Central memory CD8-positive, alpha-beta T cell (primary cell): Measurements from ENCODE around the gene SHANK2.

ENCODE experiments used
- ATAC-seq: fragments of 150-1000 bp; cut with Tn5 transposase; replicated peaks from 2 replicates; pipeline ENCODE4 v1.10.0; 2022; ENCODE audit warnings: mild to moderate bottlenecking, moderate FRiP score, moderate number of reproducible peaks; ENCODE audit not compliant: poor library complexity, severe bottlenecking; ENCODE audit errors: extremely low read depth
- DNase-seq, 2 donors: peaks; one replicate each; pipeline ENCODE4 v3.0.0; 2021; ENCODE audit warnings: low spot score in 2 of 2
- H3K27ac Mint-ChIP-seq: one replicate; pipeline ENCODE4 v1.8.0; 2022; ENCODE audit warnings: low read depth, mild to moderate bottlenecking, moderate library complexity, mixed read lengths
- H3K27me3 Mint-ChIP-seq: one replicate; pipeline ENCODE4 v1.8.0; 2022; ENCODE audit warnings: mixed read lengths
- H3K36me3 Mint-ChIP-seq: one replicate; pipeline ENCODE4 v1.8.0; 2022; ENCODE audit warnings: mild to moderate bottlenecking, moderate library complexity, mixed read lengths; ENCODE audit not compliant: insufficient read depth
- H3K4me1 Mint-ChIP-seq: one replicate; pipeline ENCODE4 v1.8.0; 2022; ENCODE audit warnings: mixed read lengths
- H3K4me3 Mint-ChIP-seq: one replicate; pipeline ENCODE4 v1.8.0; 2022; ENCODE audit warnings: mild to moderate bottlenecking, moderate library complexity, mixed read lengths
- H3K9me3 Mint-ChIP-seq: one replicate; pipeline ENCODE4 v1.8.0; 2022; ENCODE audit warnings: mixed read lengths

Gene SHANK2

GRCh38 chr11:71218789-71219499, 33.4 kb downstream of the SHANK2 start:
- H3K9me3 Mint-ChIP-seq: no peaks in the 10 kb centered on the region
- DNase-seq (no peak), ATAC-seq (no peak)
- no peaks in the 10 kb centered on the region for H3K4me1 Mint-ChIP-seq
- no peak overlapping the region for H3K4me3 Mint-ChIP-seq
- no peak overlapping the region for H3K27ac Mint-ChIP-seq
- no peaks in the 10 kb centered on the region for H3K36me3 Mint-ChIP-seq
- peaks cover 49% of the 10 kb centered on the region for H3K27me3 Mint-ChIP-seq

GRCh38 chr11:71215425-71215965, 36.9 kb downstream of the SHANK2 start:
- Mint-ChIP-seq H3K27me3 (peaks cover 40% of the 10 kb centered on the region), H3K27ac (no peak overlapping the region), H3K4me1 (no peaks in the 10 kb centered on the region), H3K36me3 (no peaks in the 10 kb centered on the region), H3K4me3 (no peak overlapping the region), H3K9me3 (no peaks in the 10 kb centered on the region)
- no peak for DNase-seq
- ATAC-seq: no peak

- H3K9me3 Mint-ChIP-seq: no peaks in the 10 kb centered on the region
- H3K4me1 Mint-ChIP-seq: no peaks in the 10 kb centered on the region
- H3K27ac Mint-ChIP-seq: no peak overlapping the region
- DNase-seq (no peak), ATAC-seq (no peak)
- H3K36me3 Mint-ChIP-seq: no peaks in the 10 kb centered on the region
- no peak overlapping the region for H3K4me3 Mint-ChIP-seq
- H3K27me3 Mint-ChIP-seq: peaks cover 40% of the 10 kb centered on the region
Measured at GRCh38 chr11:71214553-71215424, 37.6 kb downstream of the SHANK2 start.

GRCh38 chr11:71213696-71214552, 38.5 kb downstream of the SHANK2 start:
- H3K4me1 Mint-ChIP-seq: no peaks in the 10 kb centered on the region
- no peak for DNase-seq
- peaks cover 33% of the 10 kb centered on the region for H3K27me3 Mint-ChIP-seq
- no peak overlapping the region for H3K27ac Mint-ChIP-seq
- no peak overlapping the region for H3K4me3 Mint-ChIP-seq
- no peaks in the 10 kb centered on the region for H3K36me3 Mint-ChIP-seq
- ATAC-seq: no peak
- H3K9me3 Mint-ChIP-seq: no peaks in the 10 kb centered on the region

GRCh38 chr11:71212871-71213559, 39.4 kb downstream of the SHANK2 start:
- no peak for DNase-seq
- ATAC-seq: no peak
- H3K27ac Mint-ChIP-seq: no peak overlapping the region
- H3K9me3 Mint-ChIP-seq: no peaks in the 10 kb centered on the region
- no peaks in the 10 kb centered on the region for H3K36me3 Mint-ChIP-seq
- H3K4me3 Mint-ChIP-seq: no peak overlapping the region
- peaks cover 30% of the 10 kb centered on the region for H3K27me3 Mint-ChIP-seq
- H3K4me1 Mint-ChIP-seq: no peaks in the 10 kb centered on the region

GRCh38 chr11:71211631-71212030, 40.7 kb downstream of the SHANK2 start:
- no peak for DNase-seq
- H3K27ac Mint-ChIP-seq: no peak overlapping the region
- H3K9me3 Mint-ChIP-seq: no peaks in the 10 kb centered on the region
- H3K27me3 Mint-ChIP-seq: peaks cover 36% of the 10 kb centered on the region
- H3K4me1 Mint-ChIP-seq: no peaks in the 10 kb centered on the region
- no peak overlapping the region for H3K4me3 Mint-ChIP-seq
- H3K36me3 Mint-ChIP-seq: no peaks in the 10 kb centered on the region
- ATAC-seq: no peak

- ATAC-seq (no peak), DNase-seq (no peak)
- no peaks in the 10 kb centered on the region for H3K9me3 Mint-ChIP-seq
- no peak overlapping the region for H3K27ac Mint-ChIP-seq
- H3K36me3 Mint-ChIP-seq: no peaks in the 10 kb centered on the region
- no peaks in the 10 kb centered on the region for H3K4me1 Mint-ChIP-seq
- no peak overlapping the region for H3K4me3 Mint-ChIP-seq
- peaks cover 28% of the 10 kb centered on the region for H3K27me3 Mint-ChIP-seq
Measured at GRCh38 chr11:71210861-71211260, 41.5 kb downstream of the SHANK2 start.

- H3K9me3 Mint-ChIP-seq: no peaks in the 10 kb centered on the region
- no peaks in the 10 kb centered on the region for H3K4me1 Mint-ChIP-seq
- DNase-seq (no peak), ATAC-seq (no peak)
- H3K27me3 Mint-ChIP-seq: peaks cover 21% of the 10 kb centered on the region
- H3K4me3 Mint-ChIP-seq: no peak overlapping the region
- H3K36me3 Mint-ChIP-seq: no peaks in the 10 kb centered on the region
- no peak overlapping the region for H3K27ac Mint-ChIP-seq
Measured at GRCh38 chr11:71209656-71210055, 42.7 kb downstream of the SHANK2 start.

- Mint-ChIP-seq H3K4me1 (no peaks in the 10 kb centered on the region), H3K9me3 (no peaks in the 10 kb centered on the region), H3K36me3 (no peaks in the 10 kb centered on the region), H3K4me3 (no peak overlapping the region), H3K27me3 (peaks cover 17% of the 10 kb centered on the region), H3K27ac (no peak overlapping the region)
- no peak for DNase-seq
- ATAC-seq: no peak
Measured at GRCh38 chr11:71209181-71209580, 43.2 kb downstream of the SHANK2 start.

- no peaks in the 10 kb centered on the region for H3K9me3 Mint-ChIP-seq
- H3K36me3 Mint-ChIP-seq: no peaks in the 10 kb centered on the region
- H3K4me1 Mint-ChIP-seq: no peaks in the 10 kb centered on the region
- H3K27ac Mint-ChIP-seq: no peak overlapping the region
- peaks cover 9% of the 10 kb centered on the region for H3K27me3 Mint-ChIP-seq
- no peak for ATAC-seq
- no peak overlapping the region for H3K4me3 Mint-ChIP-seq
- no peak for DNase-seq
Measured at GRCh38 chr11:71208011-71208774, 44.2 kb downstream of the SHANK2 start.

GRCh38 chr11:71207563-71207962, 44.8 kb downstream of the SHANK2 start:
- no peaks in the 10 kb centered on the region for H3K36me3 Mint-ChIP-seq
- no peaks in the 10 kb centered on the region for H3K4me1 Mint-ChIP-seq
- no peak for ATAC-seq
- peaks cover 9% of the 10 kb centered on the region for H3K27me3 Mint-ChIP-seq
- no peak overlapping the region for H3K27ac Mint-ChIP-seq
- DNase-seq: no peak
- no peak overlapping the region for H3K4me3 Mint-ChIP-seq
- H3K9me3 Mint-ChIP-seq: no peaks in the 10 kb centered on the region
